Keratinocyte (primary cell): ENCODE measurements around the gene AASS.
"Not testable (repeated sequence)": the region's sequence is repeated elsewhere in the genome, so short reads cannot be mapped to it uniquely, and the experiment has no call there.

Experiments used
- EZH2 ChIP-seq: IDR thresholded peaks from one replicate; pipeline ENCODE4 v1.6.1; 2012; ENCODE audit warnings: inconsistent platforms, mild to moderate bottlenecking, low read length, moderate library complexity
- TF ChIP-seq, protein P1 (sequence below), 3 experiments: IDR thresholded peaks in 1 of 3; conservative IDR thresholded peaks in 1 of 3; optimal IDR thresholded peaks in 1 of 3; 2 replicates in 2 of 3; 3 replicates in 1 of 3; pipeline versions ENCODE3 to v1.5.1; 2011; ENCODE audit warnings: low read length in 3 of 3, mild to moderate bottlenecking in 3 of 3, moderate library complexity in 2 of 3, control low read depth in 1 of 3, inconsistent platforms in 1 of 3; ENCODE audit not compliant: insufficient read depth in 2 of 3; ENCODE audit errors: extremely low read depth in 1 of 3

DNA sequence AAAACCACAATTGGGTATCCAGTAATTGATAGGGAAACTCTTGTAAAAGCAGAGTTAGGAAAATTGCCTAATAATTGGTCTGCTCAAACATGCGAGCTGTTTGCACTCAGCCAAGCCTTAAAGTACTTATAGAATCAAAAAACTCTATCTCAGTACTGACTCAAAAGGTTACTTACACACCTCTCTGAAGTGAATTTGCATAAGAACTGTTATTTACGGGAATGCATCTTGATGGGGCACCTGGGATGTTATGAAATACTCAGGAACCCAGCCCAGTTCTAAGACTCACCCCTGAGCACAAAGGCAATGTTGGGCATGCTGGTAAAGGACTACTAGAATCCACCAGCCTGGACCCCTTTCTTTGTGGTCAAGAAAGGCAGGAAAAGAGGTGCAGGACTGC, 28.1 kb upstream of the AASS start:
- not testable (repeated sequence) for TF ChIP-seq EZH2
- TF ChIP-seq, protein P1, sequence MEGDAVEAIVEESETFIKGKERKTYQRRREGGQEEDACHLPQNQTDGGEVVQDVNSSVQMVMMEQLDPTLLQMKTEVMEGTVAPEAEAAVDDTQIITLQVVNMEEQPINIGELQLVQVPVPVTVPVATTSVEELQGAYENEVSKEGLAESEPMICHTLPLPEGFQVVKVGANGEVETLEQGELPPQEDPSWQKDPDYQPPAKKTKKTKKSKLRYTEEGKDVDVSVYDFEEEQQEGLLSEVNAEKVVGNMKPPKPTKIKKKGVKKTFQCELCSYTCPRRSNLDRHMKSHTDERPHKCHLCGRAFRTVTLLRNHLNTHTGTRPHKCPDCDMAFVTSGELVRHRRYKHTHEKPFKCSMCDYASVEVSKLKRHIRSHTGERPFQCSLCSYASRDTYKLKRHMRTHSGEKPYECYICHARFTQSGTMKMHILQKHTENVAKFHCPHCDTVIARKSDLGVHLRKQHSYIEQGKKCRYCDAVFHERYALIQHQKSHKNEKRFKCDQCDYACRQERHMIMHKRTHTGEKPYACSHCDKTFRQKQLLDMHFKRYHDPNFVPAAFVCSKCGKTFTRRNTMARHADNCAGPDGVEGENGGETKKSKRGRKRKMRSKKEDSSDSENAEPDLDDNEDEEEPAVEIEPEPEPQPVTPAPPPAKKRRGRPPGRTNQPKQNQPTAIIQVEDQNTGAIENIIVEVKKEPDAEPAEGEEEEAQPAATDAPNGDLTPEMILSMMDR (optimal IDR thresholded peaks at IDR 0.05 in 1 of 3, IDR thresholded peaks at IDR 0.05 in 1 of 3, conservative IDR thresholded peaks at IDR 0.05 in 1 of 3; ENCODE audit: extremely low read depth in 1 of 3, insufficient read depth in 2 of 3, low read length in 3 of 3): not testable (repeated sequence)
